SK-N-SH (cell line): ENCODE measurements around the gene ZDHHC18. TPM values are rescaled to one million over a fixed set of nuclear protein-coding genes. Genes with fewer than 3 reads are reported as not detected.

Experiments used
- CTCF ChIA-PET: fragments of 300-600, 350-600 bp; formaldehyde crosslinking; extraction: SDS; loops from one replicate; lab custom pipeline; 2021; lab: Yijun Ruan, JAX
- POLR2A ChIA-PET: fragments of 350-600 bp; sonication (Branson Sonifier 250); formaldehyde crosslinking; extraction: SDS; loops from one replicate; lab custom pipeline; 2020; ENCODE audit warnings: antibody characterized with exemption, inconsistent platforms; lab: Yijun Ruan, JAX
- DNase-seq: peaks from one replicate; pipeline ENCODE4 v3.0.0; 2012
- H2AFZ ChIP-seq: fragments of 200-600 bp; sonication (generic); 2 replicates; pipeline ENCODE4 v1.8.1; 2016; ENCODE audit warnings: antibody characterized with exemption, mild to moderate bottlenecking, low read depth
- H3F3A ChIP-seq: fragments of 200-600 bp; sonication (generic); replicated peaks from 2 replicates; pipeline ENCODE3; 2016; ENCODE audit warnings: antibody characterized with exemption, mild to moderate bottlenecking; ENCODE audit not compliant: insufficient read depth
- H3K27ac ChIP-seq, 2 experiments: fragments of 200-500 bp in 1 of 2; fragments of 200-600 bp in 1 of 2; sonication (Bioruptor generic) in 1 of 2; sonication (generic), shearing (Covaris generic) in 1 of 2; 2 replicates each; pipeline versions ENCODE4 v1.5.1 to v1.6.1; 2014 to 2016; ENCODE audit warnings: low read depth in 2 of 2, inconsistent platforms in 1 of 2, low read length in 1 of 2, mild to moderate bottlenecking in 1 of 2, mixed read lengths in 1 of 2
- H3K27me3 ChIP-seq: fragments of 200-600 bp; sonication (generic), shearing (Covaris generic); 2 replicates; pipeline ENCODE4 v1.6.1; 2016; ENCODE audit warnings: mixed run types; ENCODE audit not compliant: insufficient read depth
- H3K36me3 ChIP-seq, 2 experiments: fragments of 200-500 bp in 1 of 2; fragments of 200-600 bp in 1 of 2; sonication (Bioruptor generic) in 1 of 2; sonication (generic) in 1 of 2; replicated peaks in 1 of 2; 2 replicates each; pipeline versions ENCODE3 to v1.5.1; 2014 to 2016; ENCODE audit warnings: low read length in 1 of 2, mild to moderate bottlenecking in 1 of 2; ENCODE audit not compliant: insufficient read depth in 2 of 2, control insufficient read depth in 1 of 2
- H3K4me1 ChIP-seq, 2 experiments: fragments of 200-500 bp in 1 of 2; fragments of 200-600 bp in 1 of 2; sonication (Bioruptor generic) in 1 of 2; sonication (generic), shearing (Covaris generic) in 1 of 2; 2 replicates each; pipeline versions ENCODE4 v1.5.1 to v1.6.1; 2014 to 2016; ENCODE audit warnings: low read depth in 1 of 2, low read length in 1 of 2, mixed run types in 1 of 2; ENCODE audit not compliant: insufficient read depth in 2 of 2, control insufficient read depth in 1 of 2
- H3K4me2 ChIP-seq: fragments of 200-600 bp; sonication (generic), shearing (Covaris generic); 2 replicates; pipeline ENCODE4 v1.6.1; 2017; ENCODE audit warnings: mixed run types
- H3K4me3 ChIP-seq, 2 experiments: fragments of 200-500 bp in 1 of 2; fragments of 200-600 bp in 1 of 2; sonication (Bioruptor generic) in 1 of 2; sonication (generic), shearing (Covaris generic) in 1 of 2; 2 replicates each; pipeline versions ENCODE4 v1.5.1 to v1.8.1; 2014 to 2016; ENCODE audit warnings: low read depth in 2 of 2, inconsistent platforms in 1 of 2, low read length in 1 of 2, mild to moderate bottlenecking in 1 of 2, mixed read lengths in 1 of 2, moderate library complexity in 1 of 2
- H3K79me2 ChIP-seq: fragments of 200-600 bp; sonication (generic); 2 replicates; pipeline ENCODE4 v1.8.1; 2017; ENCODE audit warnings: mild to moderate bottlenecking; ENCODE audit not compliant: insufficient read depth
- H3K9ac ChIP-seq: fragments of 200-600 bp; sonication (generic); 2 replicates; pipeline ENCODE4 v1.6.1; 2017; ENCODE audit warnings: mixed run types
- H3K9me2 ChIP-seq: fragments of 200-600 bp; sonication (generic); 2 replicates; pipeline ENCODE4 v1.6.1; 2017; ENCODE audit warnings: mixed run types
- H3K9me3 ChIP-seq: fragments of 200-600 bp; sonication (generic); 2 replicates; pipeline ENCODE4 v1.6.1; 2017; ENCODE audit warnings: mixed run types, mild to moderate bottlenecking, moderate library complexity
- H4K20me1 ChIP-seq: fragments of 200-600 bp; sonication (generic); 2 replicates; pipeline ENCODE4 v1.6.1; 2017; ENCODE audit warnings: mild to moderate bottlenecking, mixed run types; ENCODE audit not compliant: insufficient read depth
- CHD2 ChIP-seq: fragments of 150-350 bp; IDR thresholded peaks from 2 replicates; pipeline ENCODE4 v1.6.1; 2018; ENCODE audit warnings: low read length; ENCODE audit not compliant: partially characterized antibody
- FOXJ3 ChIP-seq: sonication (generic); formaldehyde crosslinking; IDR thresholded peaks from 2 replicates; pipeline ENCODE4 v1.5.1; 2020; ENCODE audit warnings: mild to moderate bottlenecking, missing genetic modification reagents
- FOXM1 ChIP-seq: IDR thresholded peaks from 2 replicates; pipeline ENCODE4 v1.4.0; 2012; ENCODE audit warnings: low read depth, mild to moderate bottlenecking
- GABPA ChIP-seq: IDR thresholded peaks from 2 replicates; pipeline ENCODE4 v1.4.0; 2012; ENCODE audit warnings: low read depth, mild to moderate bottlenecking
- MXI1 ChIP-seq: IDR thresholded peaks from 2 replicates; pipeline ENCODE4 v1.6.1; 2012; ENCODE audit warnings: mild to moderate bottlenecking, low read depth, low read length, improper control_type of control experiment
- NRF1 ChIP-seq: IDR thresholded peaks from 2 replicates; pipeline ENCODE4 v1.6.1; 2012; ENCODE audit warnings: low read depth, mild to moderate bottlenecking, low read length
- RXRA ChIP-seq: IDR thresholded peaks from 2 replicates; pipeline ENCODE4 v1.4.0; 2012; ENCODE audit warnings: low read depth, mild to moderate bottlenecking, borderline replicate concordance
- SMC3 ChIP-seq: IDR thresholded peaks from 2 replicates; pipeline ENCODE4 v1.6.1; 2012; ENCODE audit warnings: low read depth, low read length, improper control_type of control experiment
- TAF1 ChIP-seq: IDR thresholded peaks from 2 replicates; pipeline ENCODE4 v1.6.1; 2012; ENCODE audit warnings: low read depth, mild to moderate bottlenecking, low read length, moderate library complexity, borderline replicate concordance
- TCF12 ChIP-seq: IDR thresholded peaks from 2 replicates; pipeline ENCODE4 v1.4.0; 2012
- YY1 ChIP-seq: IDR thresholded peaks from 2 replicates; pipeline ENCODE4 v1.4.0; 2012; ENCODE audit warnings: low read depth, mild to moderate bottlenecking
- WGBS: methylation state at CpG from one replicate; pipeline ENCODE4 v1.1.6; 2017; ENCODE audit warnings: low lambda C conversion rate; 5-methylcytosine and 5-hydroxymethylcytosine counted together
- polyA plus RNA-seq, 3 experiments: library from polyadenylated mRNA; depleted of rRNA; stranded (reverse); fragments of >200 nt; gene quantifications; 2 replicates each; pipeline ENCODE4 v1.2.3, GENCODE V29; 2012
- TF ChIP-seq, protein P1 (sequence below): IDR thresholded peaks from 2 replicates; pipeline ENCODE4 v1.4.0; 2012; ENCODE audit warnings: low read depth, borderline replicate concordance
- TF ChIP-seq, protein P2 (sequence below): fragments of 150-350 bp; IDR thresholded peaks from 2 replicates; pipeline ENCODE4 v1.6.1; 2017; ENCODE audit warnings: antibody characterized with exemption, low read length, low read depth, borderline replicate concordance
- TF ChIP-seq, protein P3 (sequence below): IDR thresholded peaks from 2 replicates; pipeline ENCODE4 v1.4.0; 2012; ENCODE audit warnings: low read depth, borderline replicate concordance

Gene ZDHHC18
- polyA plus RNA-seq, 1 of the 3 experiments (the other 2 are of a cell fraction): 33.0 TPM

DNA sequence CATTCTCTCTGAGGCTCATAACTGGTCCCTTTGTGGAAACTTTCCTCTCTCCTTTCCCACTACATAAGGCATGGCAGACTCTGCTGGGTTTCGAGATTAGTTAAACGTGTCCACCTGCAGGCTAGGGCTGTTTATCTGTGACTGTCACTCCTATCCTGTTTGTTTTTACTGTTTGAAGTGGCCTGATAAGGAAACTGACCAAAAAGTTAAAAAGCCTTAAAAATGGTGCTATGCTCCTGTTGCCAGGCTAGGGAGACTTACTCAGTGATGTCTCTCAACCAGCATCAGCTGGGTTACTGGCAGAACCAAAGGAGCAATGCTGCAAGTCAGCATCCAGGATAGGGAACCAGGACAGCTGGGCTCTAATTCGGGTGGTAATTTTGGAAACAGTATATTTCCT lies 34.9 kb upstream of the ZDHHC18 start:
- 95% methylated on average over 3 of the region's 3 CpGs for WGBS
- Histone ChIP-seq H2AFZ (no peak overlapping the region), H3F3A (peaks cover 14% of the 10 kb centered on the region), H3K9me2 (no peaks in the 10 kb centered on the region), H3K36me3 (peaks cover 9 to 20% of the 10 kb centered on the region in 2 experiments), H3K27ac (no peak overlapping the region), H4K20me1 (no peaks in the 10 kb centered on the region), H3K9ac (no peak overlapping the region), H3K4me2 (no peak overlapping the region), H3K4me3 (no peak overlapping the region), H3K27me3 (no peaks in the 10 kb centered on the region), H3K4me1 (peaks cover 9 to 15% of the 10 kb centered on the region in 2 experiments), H3K9me3 (no peaks in the 10 kb centered on the region), H3K79me2 (peaks cover 7% of the 10 kb centered on the region; the same call in 1 of the 2 replicates)
- CTCF ChIA-PET: interaction anchor here (0.8 to 6.2 kb wide), 8 partner anchors 10 to 291 kb away, joined by 3 to 311 read pairs (median 4); partner anchors contain the start of gene GPN2
- TF ChIP-seq TCF12: no peak
- TF ChIP-seq, protein P1, sequence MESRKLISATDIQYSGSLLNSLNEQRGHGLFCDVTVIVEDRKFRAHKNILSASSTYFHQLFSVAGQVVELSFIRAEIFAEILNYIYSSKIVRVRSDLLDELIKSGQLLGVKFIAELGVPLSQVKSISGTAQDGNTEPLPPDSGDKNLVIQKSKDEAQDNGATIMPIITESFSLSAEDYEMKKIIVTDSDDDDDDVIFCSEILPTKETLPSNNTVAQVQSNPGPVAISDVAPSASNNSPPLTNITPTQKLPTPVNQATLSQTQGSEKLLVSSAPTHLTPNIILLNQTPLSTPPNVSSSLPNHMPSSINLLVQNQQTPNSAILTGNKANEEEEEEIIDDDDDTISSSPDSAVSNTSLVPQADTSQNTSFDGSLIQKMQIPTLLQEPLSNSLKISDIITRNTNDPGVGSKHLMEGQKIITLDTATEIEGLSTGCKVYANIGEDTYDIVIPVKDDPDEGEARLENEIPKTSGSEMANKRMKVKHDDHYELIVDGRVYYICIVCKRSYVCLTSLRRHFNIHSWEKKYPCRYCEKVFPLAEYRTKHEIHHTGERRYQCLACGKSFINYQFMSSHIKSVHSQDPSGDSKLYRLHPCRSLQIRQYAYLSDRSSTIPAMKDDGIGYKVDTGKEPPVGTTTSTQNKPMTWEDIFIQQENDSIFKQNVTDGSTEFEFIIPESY: no peak
- TF ChIP-seq, protein P2, sequence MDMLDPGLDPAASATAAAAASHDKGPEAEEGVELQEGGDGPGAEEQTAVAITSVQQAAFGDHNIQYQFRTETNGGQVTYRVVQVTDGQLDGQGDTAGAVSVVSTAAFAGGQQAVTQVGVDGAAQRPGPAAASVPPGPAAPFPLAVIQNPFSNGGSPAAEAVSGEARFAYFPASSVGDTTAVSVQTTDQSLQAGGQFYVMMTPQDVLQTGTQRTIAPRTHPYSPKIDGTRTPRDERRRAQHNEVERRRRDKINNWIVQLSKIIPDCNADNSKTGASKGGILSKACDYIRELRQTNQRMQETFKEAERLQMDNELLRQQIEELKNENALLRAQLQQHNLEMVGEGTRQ: no peak
- TF ChIP-seq RXRA: no peak
- no peak for TF ChIP-seq GABPA
- no peak for TF ChIP-seq NRF1
- no peak for TF ChIP-seq TAF1
- POLR2A ChIA-PET: interaction anchor here (0.6 kb wide), 1 partner anchor 95 kb away, joined by 3 read pairs; no protein-coding TSS in a partner anchor
- DNase-seq: no peak

DNA sequence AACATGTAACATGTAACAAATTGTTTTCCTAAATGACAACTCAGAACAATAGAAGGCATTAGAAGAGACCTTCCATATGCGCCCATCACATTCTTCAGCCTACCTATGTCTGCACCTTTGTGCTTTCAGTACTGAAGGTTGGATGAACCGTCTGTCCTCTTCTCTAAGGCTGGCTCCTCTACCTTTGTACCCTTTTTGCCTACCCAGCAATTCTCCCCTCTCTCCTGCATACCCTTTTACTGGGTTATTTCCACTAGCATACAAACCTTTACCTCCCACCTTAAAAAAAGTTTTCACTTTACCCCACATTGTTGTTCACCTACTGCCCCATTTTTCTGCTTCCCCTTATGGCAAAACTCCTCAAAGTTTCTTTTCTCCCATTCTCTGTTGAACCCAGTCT lies 33.6 kb upstream of the ZDHHC18 start:
- Histone ChIP-seq H2AFZ (no peak overlapping the region), H3K27me3 (no peaks in the 10 kb centered on the region), H3K9me3 (no peaks in the 10 kb centered on the region), H4K20me1 (no peaks in the 10 kb centered on the region), H3K9me2 (no peaks in the 10 kb centered on the region), H3F3A (peaks cover 6% of the 10 kb centered on the region), H3K27ac (no peak overlapping the region), H3K4me3 (no peak overlapping the region), H3K9ac (no peak overlapping the region), H3K4me2 (no peak overlapping the region), H3K79me2 (peaks cover 7% of the 10 kb centered on the region; the same call in 1 of the 2 replicates), H3K4me1 (peaks cover 0 to 6% of the 10 kb centered on the region in 2 experiments; a peak in 2 of 4 replicates), H3K36me3 (peaks cover 9 to 20% of the 10 kb centered on the region in 2 experiments)
- TF ChIP-seq, protein P1: no peak
- TF ChIP-seq MXI1: no peak
- TF ChIP-seq, protein P3, sequence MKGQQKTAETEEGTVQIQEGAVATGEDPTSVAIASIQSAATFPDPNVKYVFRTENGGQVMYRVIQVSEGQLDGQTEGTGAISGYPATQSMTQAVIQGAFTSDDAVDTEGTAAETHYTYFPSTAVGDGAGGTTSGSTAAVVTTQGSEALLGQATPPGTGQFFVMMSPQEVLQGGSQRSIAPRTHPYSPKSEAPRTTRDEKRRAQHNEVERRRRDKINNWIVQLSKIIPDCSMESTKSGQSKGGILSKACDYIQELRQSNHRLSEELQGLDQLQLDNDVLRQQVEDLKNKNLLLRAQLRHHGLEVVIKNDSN: no peak
- TF ChIP-seq FOXM1: no peak
- TF ChIP-seq YY1: no peak
- TF ChIP-seq FOXJ3: no peak
- TF ChIP-seq CHD2: no peak
- no peak for TF ChIP-seq TAF1
- TF ChIP-seq SMC3: no peak
- TF ChIP-seq RXRA: no peak
- ChIA-PET CTCF (interaction anchor here (6.2 kb wide), 1 partner anchor 190 kb away, joined by 311 read pairs; no protein-coding TSS in a partner anchor), POLR2A (no interaction called here)
- DNase-seq: no peak
- 100% methylated on average over 2 of the region's 2 CpGs for WGBS
